ENCODE data around the gene ANKRD60.
A peak's percentile ranks its signal among the peaks of the same experiment; 100 is the strongest.

Gene ANKRD60

DNA sequence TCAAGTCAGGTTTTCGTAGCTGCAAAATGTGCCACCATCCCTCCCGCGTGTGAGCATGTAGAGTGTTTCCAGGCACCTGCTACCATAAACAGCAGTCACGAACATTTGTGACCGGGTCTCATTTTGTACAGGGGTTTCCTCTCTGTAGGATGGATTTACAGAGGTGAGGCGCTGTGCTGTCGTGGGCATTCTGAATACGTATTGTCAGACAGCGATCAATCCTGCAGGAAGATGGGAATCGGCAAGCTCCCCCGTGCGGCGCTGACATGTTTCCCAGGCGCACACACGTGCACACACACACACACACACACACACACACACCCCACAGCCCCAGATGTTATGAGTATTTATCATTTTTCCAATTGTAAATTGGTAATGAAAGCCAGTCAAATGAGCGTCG is 15.8 kb downstream of the ANKRD60 start:
- Histone ChIP-seq H3K27me3 (ENCODE audit: low read depth, low read length) (peaks cover 57% of the 10 kb centered on the region), H3K4me2 (ENCODE audit: low read length) (no peak overlapping the region)
- no peak for TF ChIP-seq EZH2phosphoT487 (IDR thresholded peaks at IDR 0.05; ENCODE audit: low read depth)
- TF ChIP-seq, protein P1, sequence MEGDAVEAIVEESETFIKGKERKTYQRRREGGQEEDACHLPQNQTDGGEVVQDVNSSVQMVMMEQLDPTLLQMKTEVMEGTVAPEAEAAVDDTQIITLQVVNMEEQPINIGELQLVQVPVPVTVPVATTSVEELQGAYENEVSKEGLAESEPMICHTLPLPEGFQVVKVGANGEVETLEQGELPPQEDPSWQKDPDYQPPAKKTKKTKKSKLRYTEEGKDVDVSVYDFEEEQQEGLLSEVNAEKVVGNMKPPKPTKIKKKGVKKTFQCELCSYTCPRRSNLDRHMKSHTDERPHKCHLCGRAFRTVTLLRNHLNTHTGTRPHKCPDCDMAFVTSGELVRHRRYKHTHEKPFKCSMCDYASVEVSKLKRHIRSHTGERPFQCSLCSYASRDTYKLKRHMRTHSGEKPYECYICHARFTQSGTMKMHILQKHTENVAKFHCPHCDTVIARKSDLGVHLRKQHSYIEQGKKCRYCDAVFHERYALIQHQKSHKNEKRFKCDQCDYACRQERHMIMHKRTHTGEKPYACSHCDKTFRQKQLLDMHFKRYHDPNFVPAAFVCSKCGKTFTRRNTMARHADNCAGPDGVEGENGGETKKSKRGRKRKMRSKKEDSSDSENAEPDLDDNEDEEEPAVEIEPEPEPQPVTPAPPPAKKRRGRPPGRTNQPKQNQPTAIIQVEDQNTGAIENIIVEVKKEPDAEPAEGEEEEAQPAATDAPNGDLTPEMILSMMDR (IDR thresholded peaks at IDR 0.05; ENCODE audit: low read depth, low read length) = no peak

DNA sequence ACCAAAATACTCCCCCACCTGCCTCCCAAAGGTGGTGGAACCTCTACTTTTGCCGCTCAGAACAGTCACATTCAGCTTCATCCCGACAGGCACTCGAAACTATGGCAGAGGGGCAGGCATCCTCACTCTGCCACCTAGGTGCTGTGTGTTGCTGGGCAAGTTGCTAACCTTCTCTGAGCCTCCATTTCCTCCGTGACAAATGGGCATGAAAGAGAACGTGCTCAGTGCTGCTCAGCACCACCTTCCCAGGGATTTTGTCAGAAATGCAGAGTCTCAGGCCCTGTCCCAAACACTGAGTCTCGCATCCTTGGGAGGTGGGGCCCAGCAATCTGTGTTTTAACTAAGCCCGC is 18.1 kb downstream of the ANKRD60 start:
- no peaks in the 10 kb centered on the region for H3K36me3 ChIP-seq (replicated peaks; ENCODE audit: low read depth, low read length)
- no peaks in the 10 kb centered on the region for H3K79me2 ChIP-seq (ENCODE audit: low read length)
- TF ChIP-seq EZH2phosphoT487 (IDR thresholded peaks at IDR 0.05; ENCODE audit: low read depth) = no peak
- TF ChIP-seq, protein P1 (IDR thresholded peaks at IDR 0.05; ENCODE audit: low read depth, low read length) = no peak
- H3K9me3 ChIP-seq (ENCODE audit: insufficient read depth, low read length) = no peaks in the 10 kb centered on the region
- H2AFZ ChIP-seq (ENCODE audit: low read depth, low read length) = no peak overlapping the region
- no peak overlapping the region for H3K9ac ChIP-seq (ENCODE audit: low read length)
- H3K27me3 ChIP-seq (ENCODE audit: low read depth, low read length) = peaks cover 46% of the 10 kb centered on the region
- no peak overlapping the region for H3K4me3 ChIP-seq (ENCODE audit: low read length)
- no peaks in the 10 kb centered on the region for H4K20me1 ChIP-seq (ENCODE audit: insufficient read depth, low read length)
- H3K4me1 ChIP-seq (ENCODE audit: low read length) = 0 out of 2 replicates have a peak, but pooled peaks cover 6% of the 10 kb centered on the region
- peak overlapping the region; percentile 46 for H3K4me2 ChIP-seq (ENCODE audit: low read length)
- no peak overlapping the region for H3K27ac ChIP-seq (ENCODE audit: low read length)

More for the DNA sequence above, 15.8 kb downstream of the ANKRD60 start:
- Histone ChIP-seq H3K36me3 (replicated peaks; ENCODE audit: low read depth, low read length) (no peaks in the 10 kb centered on the region), H3K9me3 (ENCODE audit: insufficient read depth, low read length) (no peaks in the 10 kb centered on the region), H3K4me1 (ENCODE audit: low read length) (0 out of 2 replicates have a peak, but pooled peaks cover 6% of the 10 kb centered on the region), H3K9ac (ENCODE audit: low read length) (no peak overlapping the region), H2AFZ (ENCODE audit: low read depth, low read length) (no peak overlapping the region), H3K4me3 (ENCODE audit: low read length) (no peak overlapping the region), H3K79me2 (ENCODE audit: low read length) (no peaks in the 10 kb centered on the region), H4K20me1 (ENCODE audit: insufficient read depth, low read length) (no peaks in the 10 kb centered on the region), H3K27ac (ENCODE audit: low read length) (no peak overlapping the region)

DNA sequence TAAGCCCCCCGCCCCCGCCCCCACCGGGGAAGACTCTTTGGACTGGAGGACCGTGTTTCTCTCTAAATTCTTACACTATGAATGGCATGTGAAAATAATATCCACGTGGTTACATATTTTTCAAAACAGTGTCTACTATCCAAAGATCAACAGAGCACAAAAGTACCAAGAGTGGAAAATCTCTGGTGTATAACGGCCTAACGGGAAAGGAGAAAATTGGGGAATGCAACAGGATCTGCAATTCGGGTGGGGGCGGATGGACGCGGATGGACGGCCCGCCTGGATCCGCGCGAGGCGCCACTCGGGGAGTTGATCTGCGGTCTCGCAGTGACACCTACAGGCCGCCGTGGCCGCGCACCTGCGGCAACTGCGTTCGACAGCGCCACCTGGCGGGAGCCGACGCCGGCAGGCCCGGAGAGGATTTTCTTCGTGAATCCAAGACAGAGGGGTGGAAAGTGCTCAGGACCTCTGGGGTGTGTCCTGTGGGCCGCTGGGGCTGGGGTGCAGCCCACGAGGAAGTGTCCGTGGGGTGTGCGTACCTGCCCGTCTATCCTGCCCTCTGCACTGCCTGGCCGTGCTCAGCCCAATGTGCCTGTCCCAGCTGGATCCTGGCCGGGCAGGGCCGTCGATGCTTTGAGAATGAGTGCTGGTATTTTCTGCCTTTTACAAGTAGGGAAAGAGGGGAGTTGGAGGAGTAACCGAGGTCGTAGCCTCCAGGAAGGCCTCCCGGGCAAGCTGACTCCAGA is 18.6 kb downstream of the ANKRD60 start:
- H3K4me3 ChIP-seq (ENCODE audit: low read length) = peak overlapping the region; percentile 23; the same call in 1 of the 2 replicates
- H3K9me3 ChIP-seq (ENCODE audit: insufficient read depth, low read length) = no peaks in the 10 kb centered on the region
- H3K4me1 ChIP-seq (ENCODE audit: low read length) = 0 out of 2 replicates have a peak, but pooled peaks cover 6% of the 10 kb centered on the region
- peak overlapping the region; percentile 63 for H3K4me2 ChIP-seq (ENCODE audit: low read length)
- H3K27ac ChIP-seq (ENCODE audit: low read length) = no peak overlapping the region
- no peaks in the 10 kb centered on the region for H4K20me1 ChIP-seq (ENCODE audit: insufficient read depth, low read length)
- H3K27me3 ChIP-seq (ENCODE audit: low read depth, low read length) = peaks cover 45% of the 10 kb centered on the region
- TF ChIP-seq, protein P1 (IDR thresholded peaks at IDR 0.05; ENCODE audit: low read depth, low read length) = peak; percentile 100
- TF ChIP-seq EZH2phosphoT487 (IDR thresholded peaks at IDR 0.05; ENCODE audit: low read depth) = no peak
- no peaks in the 10 kb centered on the region for H3K79me2 ChIP-seq (ENCODE audit: low read length)
- peak overlapping the region; percentile 75 for H2AFZ ChIP-seq (ENCODE audit: low read depth, low read length)
- H3K9ac ChIP-seq (ENCODE audit: low read length) = no peak overlapping the region
- H3K36me3 ChIP-seq (replicated peaks; ENCODE audit: low read depth, low read length) = no peaks in the 10 kb centered on the region

DNA sequence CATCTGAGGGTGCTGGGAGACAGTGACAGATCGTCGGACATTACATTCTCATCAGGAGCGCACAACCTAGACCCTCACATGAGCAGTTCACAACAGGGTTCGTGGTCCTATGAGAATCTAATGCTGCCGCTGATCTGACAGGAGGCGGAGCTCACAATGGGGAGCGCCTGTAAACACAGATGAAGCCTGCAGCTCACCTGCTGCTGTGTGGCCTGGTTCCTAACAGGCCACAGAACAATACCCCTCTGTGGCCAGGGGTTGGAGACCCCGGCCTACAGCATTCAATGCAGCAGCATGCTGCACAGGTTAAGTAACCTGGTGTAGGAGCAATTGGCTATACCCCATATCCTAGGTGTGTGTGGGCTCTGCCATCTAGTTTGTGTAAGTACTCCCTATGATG is 19.5 kb downstream of the ANKRD60 start:
- Histone ChIP-seq H3K9me3 (ENCODE audit: insufficient read depth, low read length) (no peaks in the 10 kb centered on the region), H3K4me3 (ENCODE audit: low read length) (no peak overlapping the region), H3K4me1 (ENCODE audit: low read length) (0 out of 2 replicates have a peak, but pooled peaks cover 6% of the 10 kb centered on the region)

More for the DNA sequence above, 19.5 kb downstream of the ANKRD60 start:
- no peak overlapping the region for H3K27ac ChIP-seq (ENCODE audit: low read length)
- H3K36me3 ChIP-seq (replicated peaks; ENCODE audit: low read depth, low read length) = no peaks in the 10 kb centered on the region
- no peaks in the 10 kb centered on the region for H3K79me2 ChIP-seq (ENCODE audit: low read length)
- H3K9ac ChIP-seq (ENCODE audit: low read length) = no peak overlapping the region
- H2AFZ ChIP-seq (ENCODE audit: low read depth, low read length) = no peak overlapping the region
- H3K27me3 ChIP-seq (ENCODE audit: low read depth, low read length) = peaks cover 42% of the 10 kb centered on the region
- no peak overlapping the region for H3K4me2 ChIP-seq (ENCODE audit: low read length)
- no peaks in the 10 kb centered on the region for H4K20me1 ChIP-seq (ENCODE audit: insufficient read depth, low read length)
- TF ChIP-seq, protein P1 (IDR thresholded peaks at IDR 0.05; ENCODE audit: low read depth, low read length) = no peak
- TF ChIP-seq EZH2phosphoT487 (IDR thresholded peaks at IDR 0.05; ENCODE audit: low read depth) = no peak

Data from OCI-LY3 (cell line).